ENCODE measurements around the gene ZNF66.
"Not testable (repeated sequence)": the region's sequence is repeated elsewhere in the genome, so short reads cannot be mapped to it uniquely, and the experiment has no call there.

DNA sequence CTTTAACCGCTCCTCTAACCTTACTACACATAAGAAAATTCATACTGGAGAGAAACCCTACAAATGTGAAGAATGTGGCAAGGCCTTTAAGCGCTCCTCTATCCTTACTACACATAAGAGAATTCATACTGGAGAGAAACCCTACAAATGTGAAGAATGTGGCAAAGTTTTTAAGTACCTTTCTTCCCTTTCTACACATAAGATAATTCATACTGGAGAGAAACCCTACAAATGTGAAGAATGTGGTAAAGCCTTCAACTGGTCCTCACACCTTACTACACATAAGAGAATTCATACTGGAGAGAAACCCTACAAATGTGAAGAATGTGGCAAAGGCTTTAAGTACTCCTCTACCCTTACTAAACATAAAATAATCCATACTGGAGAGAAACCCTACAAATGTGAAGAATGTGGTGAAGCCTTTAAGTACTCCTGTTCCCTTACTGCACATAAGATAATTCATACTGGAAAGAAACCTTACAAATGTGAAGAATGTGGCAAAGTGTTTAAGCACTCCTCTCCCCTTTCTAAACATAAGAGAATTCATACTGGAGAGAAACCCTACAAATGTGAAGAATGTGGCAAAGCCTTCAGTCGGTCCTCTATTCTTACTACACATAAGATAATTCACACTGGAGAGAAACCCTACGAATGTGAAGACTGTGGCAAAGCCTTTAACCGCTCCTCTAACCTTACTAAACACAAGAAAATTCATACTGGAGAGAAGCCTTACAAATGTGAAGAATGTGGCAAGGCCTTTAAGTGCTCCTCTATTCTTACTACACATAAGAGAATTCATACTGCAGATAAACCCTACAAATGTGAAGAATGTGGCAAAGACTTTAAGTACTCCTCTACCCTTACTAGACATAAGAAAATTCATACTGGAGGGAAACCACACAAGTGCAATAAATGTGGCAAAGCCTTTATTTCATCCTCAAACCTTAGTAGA, 30.5 kb downstream of the ZNF66 start:
- TF ChIP-seq, protein P1, sequence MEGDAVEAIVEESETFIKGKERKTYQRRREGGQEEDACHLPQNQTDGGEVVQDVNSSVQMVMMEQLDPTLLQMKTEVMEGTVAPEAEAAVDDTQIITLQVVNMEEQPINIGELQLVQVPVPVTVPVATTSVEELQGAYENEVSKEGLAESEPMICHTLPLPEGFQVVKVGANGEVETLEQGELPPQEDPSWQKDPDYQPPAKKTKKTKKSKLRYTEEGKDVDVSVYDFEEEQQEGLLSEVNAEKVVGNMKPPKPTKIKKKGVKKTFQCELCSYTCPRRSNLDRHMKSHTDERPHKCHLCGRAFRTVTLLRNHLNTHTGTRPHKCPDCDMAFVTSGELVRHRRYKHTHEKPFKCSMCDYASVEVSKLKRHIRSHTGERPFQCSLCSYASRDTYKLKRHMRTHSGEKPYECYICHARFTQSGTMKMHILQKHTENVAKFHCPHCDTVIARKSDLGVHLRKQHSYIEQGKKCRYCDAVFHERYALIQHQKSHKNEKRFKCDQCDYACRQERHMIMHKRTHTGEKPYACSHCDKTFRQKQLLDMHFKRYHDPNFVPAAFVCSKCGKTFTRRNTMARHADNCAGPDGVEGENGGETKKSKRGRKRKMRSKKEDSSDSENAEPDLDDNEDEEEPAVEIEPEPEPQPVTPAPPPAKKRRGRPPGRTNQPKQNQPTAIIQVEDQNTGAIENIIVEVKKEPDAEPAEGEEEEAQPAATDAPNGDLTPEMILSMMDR (conservative IDR thresholded peaks at IDR 0.05), result not testable (repeated sequence)
- not testable (repeated sequence) for TF ChIP-seq EZH2 (IDR thresholded peaks at IDR 0.05; ENCODE audit: low read depth)

Data from PC-9 (cell line).